Measurements from ENCODE around the gene FLT4.
A peak's percentile ranks its signal among the peaks of the same experiment; 100 is the strongest.

Gene FLT4

DNA sequence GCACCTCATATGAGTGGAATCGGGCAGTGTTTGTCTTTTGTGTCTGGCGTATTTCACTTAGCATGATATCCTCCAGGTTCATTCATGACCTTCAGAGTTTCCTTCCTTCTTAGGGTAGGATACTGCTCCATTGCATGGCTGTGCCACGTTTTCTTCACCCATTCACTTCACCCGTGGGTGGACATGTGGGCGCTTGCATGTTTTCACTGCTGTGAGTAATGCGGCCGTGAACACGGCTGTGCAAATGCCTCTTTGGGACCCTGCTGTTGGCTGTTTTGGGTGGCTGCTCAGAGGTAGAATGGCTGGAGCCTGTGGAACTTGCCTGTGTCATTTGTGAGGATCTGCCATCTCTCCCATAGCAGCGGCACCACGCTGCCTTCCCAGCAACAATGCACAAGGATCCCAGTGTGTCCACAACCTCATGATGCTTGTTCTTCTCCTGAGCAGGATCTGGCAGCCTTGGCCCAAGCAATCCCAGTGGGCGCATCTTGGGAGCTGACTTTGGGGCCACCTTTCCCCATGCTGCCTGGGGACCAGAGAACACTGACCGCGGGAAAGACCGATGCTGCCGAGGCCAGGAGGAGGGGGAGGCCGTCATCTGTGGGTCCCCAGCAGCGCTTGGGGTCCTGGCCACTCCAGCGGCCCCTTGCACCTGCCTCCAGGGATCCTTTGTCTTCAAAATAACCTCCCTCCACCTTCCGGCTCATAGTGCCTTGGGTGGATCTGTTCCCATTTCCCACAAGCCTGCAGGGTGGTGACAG, 55.8 kb downstream of the FLT4 start:
- Histone ChIP-seq H3K27ac (ENCODE audit: low read length) (no peak overlapping the region), H3K36me3 (ENCODE audit: control insufficient read depth, insufficient read depth, low read length) (no peaks in the 10 kb centered on the region), H3K4me3 (ENCODE audit: low read length) (no peak overlapping the region), H3K9me3 (ENCODE audit: control insufficient read depth, insufficient read depth, low read length) (no peaks in the 10 kb centered on the region), H3K4me1 (ENCODE audit: control insufficient read depth, insufficient read depth, low read length) (no peaks in the 10 kb centered on the region), H3K27me3 (ENCODE audit: control insufficient read depth, insufficient read depth, low read length) (peaks cover 27% of the 10 kb centered on the region)
- no CpG with 5 or more reads among the region's 19 CpGs for WGBS (ENCODE audit: insufficient coverage, insufficient read length)
- DNase-seq (ENCODE audit: low read depth, low spot score) = no peak

DNA sequence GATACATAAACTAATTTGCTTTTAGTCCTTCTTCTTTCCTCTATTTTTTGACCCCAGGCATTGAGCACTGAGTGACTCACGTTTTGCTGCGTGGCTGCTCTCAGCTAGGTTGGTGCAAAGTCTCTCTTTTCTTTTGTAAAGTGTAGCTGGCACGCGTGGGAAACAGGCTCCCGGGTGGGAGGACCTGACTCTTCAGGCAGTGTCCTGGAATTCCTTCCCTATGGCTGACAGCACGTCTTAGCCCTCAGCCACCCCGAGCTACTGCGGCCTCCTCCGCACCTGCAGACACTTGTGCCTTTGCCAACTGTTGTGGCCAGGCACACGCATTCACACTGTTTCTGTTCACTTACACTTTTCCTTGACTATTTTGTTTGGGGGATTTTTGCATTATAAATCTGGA, 57.2 kb downstream of the FLT4 start:
- Histone ChIP-seq H3K27ac (ENCODE audit: low read length) (no peak overlapping the region), H3K27me3 (ENCODE audit: control insufficient read depth, insufficient read depth, low read length) (peaks cover 27% of the 10 kb centered on the region), H3K36me3 (ENCODE audit: control insufficient read depth, insufficient read depth, low read length) (no peaks in the 10 kb centered on the region), H3K4me1 (ENCODE audit: control insufficient read depth, insufficient read depth, low read length) (no peaks in the 10 kb centered on the region), H3K9me3 (ENCODE audit: control insufficient read depth, insufficient read depth, low read length) (no peaks in the 10 kb centered on the region), H3K4me3 (ENCODE audit: low read length) (no peak overlapping the region)
- no CpG with 5 or more reads among the region's 10 CpGs for WGBS (ENCODE audit: insufficient coverage, insufficient read length)
- no peak for DNase-seq (ENCODE audit: low read depth, low spot score)

DNA sequence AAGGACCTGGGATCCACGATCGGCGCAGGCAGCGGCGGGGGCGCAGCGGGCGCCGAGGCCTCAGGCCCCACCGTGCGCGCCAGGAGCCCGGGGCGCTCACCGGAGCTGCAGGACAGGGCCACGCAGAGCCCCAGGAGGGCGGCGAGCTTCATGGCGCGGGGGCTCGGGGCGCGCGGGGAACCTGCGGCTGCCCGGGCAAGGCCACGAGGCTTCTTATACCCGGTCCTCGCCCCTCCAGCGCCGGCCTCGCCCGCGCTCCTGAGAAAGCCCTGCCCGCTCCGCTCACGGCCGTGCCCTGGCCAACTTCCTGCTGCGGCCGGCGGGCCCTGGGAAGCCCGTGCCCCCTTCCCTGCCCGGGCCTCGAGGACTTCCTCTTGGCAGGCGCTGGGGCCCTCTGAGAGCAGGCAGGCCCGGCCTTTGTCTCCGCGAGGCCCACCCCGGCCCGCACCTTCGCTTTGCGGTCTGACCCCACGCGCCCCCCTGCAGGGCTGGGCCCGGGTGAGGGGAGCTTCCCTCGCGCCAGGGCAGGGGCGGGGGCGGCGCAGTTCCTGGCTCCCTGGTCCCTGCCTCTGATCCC, 58.0 kb downstream of the FLT4 start, which contains the start of gene SCGB3A1:
TSS of gene SCGB3A1 (minus strand) at position 189 of the 577 bp plus-strand sequence. CDS start at position 152, 37 bp downstream.
- peak within 1 kb of the TSS; percentile 24; the same call in 1 of the 2 replicates for H3K4me3 ChIP-seq (ENCODE audit: low read length)
- DNase-seq (ENCODE audit: low read depth, low spot score) = no peak
- WGBS (ENCODE audit: insufficient coverage, insufficient read length) = no CpG with 5 or more reads among the region's 60 CpGs
- H3K9me3 ChIP-seq (ENCODE audit: control insufficient read depth, insufficient read depth, low read length) = no peaks in the 10 kb centered on the region
- H3K27ac ChIP-seq (ENCODE audit: low read length) = no peak within 1 kb of the TSS
- no peaks in the 10 kb centered on the region for H3K36me3 ChIP-seq (ENCODE audit: control insufficient read depth, insufficient read depth, low read length)
- peaks cover 27% of the 10 kb centered on the region for H3K27me3 ChIP-seq (ENCODE audit: control insufficient read depth, insufficient read depth, low read length)
- H3K4me1 ChIP-seq (ENCODE audit: control insufficient read depth, insufficient read depth, low read length) = no peaks in the 10 kb centered on the region

DNA sequence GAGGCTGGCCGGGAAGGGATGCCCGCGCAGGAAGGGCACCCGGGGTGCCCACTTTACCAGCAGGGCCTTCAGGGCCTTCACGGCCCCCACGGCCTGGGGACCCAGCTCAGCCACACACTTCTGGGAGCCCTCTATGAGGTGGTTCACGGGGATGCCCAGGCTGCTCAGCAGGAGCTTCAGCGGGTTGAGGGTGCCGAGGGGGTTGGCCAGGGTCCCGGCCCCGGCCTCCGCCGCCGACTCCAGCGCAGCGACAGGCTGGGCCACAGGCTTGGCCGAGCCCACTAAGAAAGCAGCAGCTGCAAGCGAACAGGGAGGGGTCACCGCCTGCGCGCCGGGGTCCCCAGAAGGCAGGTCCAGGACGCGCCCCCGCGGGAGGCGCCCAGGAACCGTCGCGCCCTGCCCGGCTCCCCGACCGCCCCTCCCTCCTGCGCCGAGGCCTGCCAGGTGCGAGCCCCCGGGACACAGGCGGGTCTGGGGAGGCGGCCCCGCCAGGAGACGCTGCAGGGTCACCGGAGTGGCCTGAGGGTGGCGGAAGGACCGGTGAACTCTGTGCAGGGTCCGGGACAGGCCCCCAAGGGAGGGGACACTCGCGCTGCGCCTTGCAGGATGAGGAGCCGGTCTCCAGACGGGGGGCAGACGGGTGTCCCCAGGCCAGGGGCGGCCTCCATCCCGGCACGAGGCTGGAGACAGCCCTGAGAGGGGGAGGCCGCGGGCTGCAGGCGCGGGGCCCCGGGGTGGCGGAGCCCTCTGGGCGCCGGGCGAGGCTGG, 58.7 kb downstream of the FLT4 start:
- no peaks in the 10 kb centered on the region for H3K36me3 ChIP-seq (ENCODE audit: control insufficient read depth, insufficient read depth, low read length)
- no peak for DNase-seq (ENCODE audit: low read depth, low spot score)
- peaks cover 27% of the 10 kb centered on the region for H3K27me3 ChIP-seq (ENCODE audit: control insufficient read depth, insufficient read depth, low read length)
- no peaks in the 10 kb centered on the region for H3K9me3 ChIP-seq (ENCODE audit: control insufficient read depth, insufficient read depth, low read length)
- no peaks in the 10 kb centered on the region for H3K4me1 ChIP-seq (ENCODE audit: control insufficient read depth, insufficient read depth, low read length)
- H3K27ac ChIP-seq (ENCODE audit: low read length) = no peak overlapping the region
- WGBS (ENCODE audit: insufficient coverage, insufficient read length) = no CpG with 5 or more reads among the region's 63 CpGs
- peak overlapping the region; percentile 24; the same call in 1 of the 2 replicates for H3K4me3 ChIP-seq (ENCODE audit: low read length)

DNA sequence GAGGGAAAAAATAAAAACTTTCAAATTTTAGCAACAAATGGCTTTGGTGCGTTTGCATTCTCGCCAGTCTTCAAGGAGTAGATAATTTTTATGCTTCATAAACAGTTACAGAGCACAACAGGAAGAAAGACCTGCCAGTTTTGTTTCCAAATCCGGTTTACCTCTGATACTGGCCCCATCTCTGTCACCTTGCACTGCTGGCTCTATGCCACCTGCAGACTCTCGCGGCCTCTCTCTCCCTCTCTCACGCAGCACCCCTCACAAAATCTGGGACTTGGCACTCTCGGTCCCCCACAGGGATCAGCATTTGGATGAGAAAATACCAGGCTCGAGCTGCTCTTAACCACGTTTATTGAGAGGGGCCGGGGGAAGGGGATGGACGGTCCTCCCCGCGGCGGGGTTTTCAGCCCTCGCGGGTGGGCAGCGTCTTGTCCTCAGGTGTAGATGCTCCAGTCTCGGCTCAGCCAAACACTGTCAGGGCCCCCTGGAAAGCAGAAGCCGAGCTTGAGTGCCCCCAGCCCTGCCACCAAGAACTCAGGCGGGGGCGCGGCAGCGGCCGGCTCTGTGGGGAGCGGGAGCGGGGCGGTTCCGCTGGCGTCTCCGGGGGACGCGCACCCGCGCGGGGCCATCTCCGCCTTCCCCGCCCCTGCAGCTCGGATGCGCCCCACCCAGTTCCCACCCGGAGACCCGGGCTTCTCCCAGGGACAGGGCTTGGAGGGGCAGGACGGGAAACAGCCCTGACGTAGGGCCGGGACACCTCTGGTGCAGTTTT, 59.4 kb downstream of the FLT4 start:
- no CpG with 5 or more reads among the region's 44 CpGs for WGBS (ENCODE audit: insufficient coverage, insufficient read length)
- peak overlapping the region; percentile 24; the same call in 1 of the 2 replicates for H3K4me3 ChIP-seq (ENCODE audit: low read length)
- H3K36me3 ChIP-seq (ENCODE audit: control insufficient read depth, insufficient read depth, low read length) = no peaks in the 10 kb centered on the region

DNA sequence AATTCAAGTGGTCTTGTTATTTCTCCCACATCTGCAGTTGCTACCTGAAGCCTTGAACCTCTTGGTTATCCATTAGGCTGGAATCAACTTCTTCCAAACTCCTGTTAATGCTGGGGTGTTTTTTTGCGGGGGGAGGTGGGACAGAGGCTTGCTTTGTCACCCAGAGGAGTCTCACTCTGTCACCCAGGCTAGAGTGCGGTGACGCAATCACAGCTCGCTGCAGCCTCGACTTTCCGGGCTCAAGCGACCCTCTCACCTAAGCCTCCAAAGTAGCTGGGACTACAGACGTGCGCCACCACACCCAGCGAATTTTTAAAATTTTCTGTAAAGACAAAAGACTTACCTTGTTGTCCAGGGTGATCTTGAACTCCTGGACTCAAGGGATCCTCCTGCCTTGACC, 62.5 kb downstream of the FLT4 start:
- peaks cover 22% of the 10 kb centered on the region; the same call in 1 of the 2 replicates for H3K27me3 ChIP-seq (ENCODE audit: control insufficient read depth, insufficient read depth, low read length)
- WGBS (ENCODE audit: insufficient coverage, insufficient read length) = no CpG with 5 or more reads among the region's 10 CpGs
- no peaks in the 10 kb centered on the region for H3K9me3 ChIP-seq (ENCODE audit: control insufficient read depth, insufficient read depth, low read length)
- no peak for DNase-seq (ENCODE audit: low read depth, low spot score)
- no peaks in the 10 kb centered on the region for H3K4me1 ChIP-seq (ENCODE audit: control insufficient read depth, insufficient read depth, low read length)
- no peak overlapping the region for H3K27ac ChIP-seq (ENCODE audit: low read length)
- H3K36me3 ChIP-seq (ENCODE audit: control insufficient read depth, insufficient read depth, low read length) = no peaks in the 10 kb centered on the region
- H3K4me3 ChIP-seq (ENCODE audit: low read length) = no peak overlapping the region

More for the DNA sequence above, 59.4 kb downstream of the FLT4 start:
- Histone ChIP-seq H3K27ac (ENCODE audit: low read length) (no peak overlapping the region), H3K4me1 (ENCODE audit: control insufficient read depth, insufficient read depth, low read length) (no peaks in the 10 kb centered on the region), H3K9me3 (ENCODE audit: control insufficient read depth, insufficient read depth, low read length) (no peaks in the 10 kb centered on the region), H3K27me3 (ENCODE audit: control insufficient read depth, insufficient read depth, low read length) (peaks cover 27% of the 10 kb centered on the region)
- DNase-seq (ENCODE audit: low read depth, low spot score) = no peak

DNA sequence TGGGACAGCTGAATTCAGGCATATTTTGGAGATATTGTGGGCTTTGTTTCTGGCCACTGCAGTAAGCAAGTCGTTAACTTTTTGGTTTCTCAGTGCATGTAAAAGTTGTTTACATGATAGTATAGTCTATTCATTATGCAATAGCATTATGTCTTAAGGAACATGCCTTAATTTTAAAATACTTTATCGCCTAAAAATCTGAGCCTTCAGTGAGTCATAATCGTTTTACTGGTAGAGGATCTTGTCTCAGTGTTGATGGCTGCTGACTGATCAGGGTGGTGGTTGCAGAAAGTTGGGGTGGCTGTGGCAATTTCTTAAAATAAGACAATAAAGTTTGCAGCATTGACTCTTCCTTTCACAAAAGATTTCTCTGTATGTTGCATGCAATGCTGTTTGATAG, 63.2 kb downstream of the FLT4 start:
- no peaks in the 10 kb centered on the region for H3K9me3 ChIP-seq (ENCODE audit: control insufficient read depth, insufficient read depth, low read length)
- no CpG with 5 or more reads among the region's 3 CpGs for WGBS (ENCODE audit: insufficient coverage, insufficient read length)
- no peaks in the 10 kb centered on the region for H3K4me1 ChIP-seq (ENCODE audit: control insufficient read depth, insufficient read depth, low read length)
- H3K4me3 ChIP-seq (ENCODE audit: low read length) = no peak overlapping the region
- no peaks in the 10 kb centered on the region for H3K36me3 ChIP-seq (ENCODE audit: control insufficient read depth, insufficient read depth, low read length)
- H3K27me3 ChIP-seq (ENCODE audit: control insufficient read depth, insufficient read depth, low read length) = peaks cover 18% of the 10 kb centered on the region; the same call in 1 of the 2 replicates
- no peak for DNase-seq (ENCODE audit: low read depth, low spot score)
- no peak overlapping the region for H3K27ac ChIP-seq (ENCODE audit: low read length)

DNA sequence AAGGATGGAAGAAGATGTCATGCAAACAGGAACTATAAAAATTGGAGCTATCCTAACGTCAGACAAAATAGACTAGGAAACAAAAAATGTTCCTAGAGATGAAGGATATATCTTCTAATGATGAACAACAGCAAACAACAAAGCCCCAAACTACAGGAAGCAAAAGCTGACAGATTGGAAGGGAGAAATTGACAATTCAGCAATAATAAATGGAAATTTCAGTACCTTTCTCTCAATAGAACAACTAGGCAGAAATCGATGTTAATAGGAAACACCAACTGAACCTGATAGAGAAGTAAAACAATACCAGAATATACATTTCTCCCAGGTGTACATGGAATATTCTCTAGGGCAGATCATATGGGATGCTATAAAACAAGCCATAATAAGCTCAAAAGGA, 65.7 kb downstream of the FLT4 start:
- H3K27ac ChIP-seq (ENCODE audit: low read length) = no peak overlapping the region
- no peak overlapping the region for H3K4me3 ChIP-seq (ENCODE audit: low read length)
- no peaks in the 10 kb centered on the region for H3K27me3 ChIP-seq (ENCODE audit: control insufficient read depth, insufficient read depth, low read length)
- H3K4me1 ChIP-seq (ENCODE audit: control insufficient read depth, insufficient read depth, low read length) = no peaks in the 10 kb centered on the region
- H3K9me3 ChIP-seq (ENCODE audit: control insufficient read depth, insufficient read depth, low read length) = no peaks in the 10 kb centered on the region
- no peak for DNase-seq (ENCODE audit: low read depth, low spot score)
- WGBS (ENCODE audit: insufficient coverage, insufficient read length) = no CpG with 5 or more reads among the region's 2 CpGs
- no peaks in the 10 kb centered on the region for H3K36me3 ChIP-seq (ENCODE audit: control insufficient read depth, insufficient read depth, low read length)

DNA sequence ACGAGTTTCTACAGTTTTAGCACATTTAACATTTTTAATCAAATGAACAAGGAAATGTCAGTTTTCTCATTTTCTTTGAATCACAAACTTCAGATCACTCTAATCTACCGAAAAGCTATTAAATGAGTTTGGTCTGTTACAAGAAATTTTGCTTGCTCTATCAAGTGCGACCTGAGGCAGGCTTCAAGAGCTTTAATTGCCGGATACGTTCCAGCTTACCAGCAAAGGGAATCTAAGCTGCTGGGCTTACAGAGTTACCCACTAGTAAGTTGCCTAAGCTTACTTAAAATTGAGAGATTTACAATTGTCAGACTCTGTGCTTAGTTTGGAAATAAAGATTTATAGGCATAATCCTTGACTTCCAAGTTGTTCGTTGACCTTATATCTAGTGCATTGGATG, 68.7 kb downstream of the FLT4 start:
- Histone ChIP-seq H3K9me3 (ENCODE audit: control insufficient read depth, insufficient read depth, low read length) (no peaks in the 10 kb centered on the region), H3K4me1 (ENCODE audit: control insufficient read depth, insufficient read depth, low read length) (no peaks in the 10 kb centered on the region), H3K36me3 (ENCODE audit: control insufficient read depth, insufficient read depth, low read length) (no peaks in the 10 kb centered on the region), H3K4me3 (ENCODE audit: low read length) (no peak overlapping the region), H3K27ac (ENCODE audit: low read length) (no peak overlapping the region), H3K27me3 (ENCODE audit: control insufficient read depth, insufficient read depth, low read length) (no peaks in the 10 kb centered on the region)
- no CpG with 5 or more reads among the region's 6 CpGs for WGBS (ENCODE audit: insufficient coverage, insufficient read length)
- no peak for DNase-seq (ENCODE audit: low read depth, low spot score)

DNA sequence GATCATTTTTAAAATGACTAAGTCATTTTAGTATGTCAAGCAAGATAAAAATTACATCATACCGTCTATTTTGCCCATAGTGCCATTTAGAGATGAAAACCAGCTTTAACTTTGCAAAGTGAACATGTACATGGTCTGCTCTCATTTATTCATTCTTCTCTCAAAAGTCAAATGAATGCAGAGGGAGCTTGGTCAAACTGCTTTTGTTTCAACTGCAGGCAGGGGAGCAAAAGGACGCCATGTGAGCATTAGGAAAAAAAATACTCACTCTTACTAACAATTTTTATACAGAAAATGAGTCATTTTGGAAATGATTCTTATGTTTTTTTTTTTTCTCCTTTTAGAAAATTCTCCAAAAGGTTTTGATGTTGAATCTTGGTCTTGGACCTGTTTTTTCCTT, 73.8 kb downstream of the FLT4 start:
- no peaks in the 10 kb centered on the region; the same call in 1 of the 2 replicates for H3K36me3 ChIP-seq (ENCODE audit: control insufficient read depth, insufficient read depth, low read length)
- no CpG with 5 or more reads among the region's 2 CpGs for WGBS (ENCODE audit: insufficient coverage, insufficient read length)

More for the DNA sequence above, 73.8 kb downstream of the FLT4 start:
- H3K9me3 ChIP-seq (ENCODE audit: control insufficient read depth, insufficient read depth, low read length) = no peaks in the 10 kb centered on the region
- H3K4me3 ChIP-seq (ENCODE audit: low read length) = no peak overlapping the region
- DNase-seq (ENCODE audit: low read depth, low spot score) = no peak
- H3K27ac ChIP-seq (ENCODE audit: low read length) = no peak overlapping the region
- no peaks in the 10 kb centered on the region for H3K27me3 ChIP-seq (ENCODE audit: control insufficient read depth, insufficient read depth, low read length)
- no peaks in the 10 kb centered on the region for H3K4me1 ChIP-seq (ENCODE audit: control insufficient read depth, insufficient read depth, low read length)

Data from iPS DF 6.9 (cell line).